Neural crest cell (in vitro differentiated cells): ENCODE results near the gene LGALS7. TPM values are rescaled to one million over a fixed set of nuclear protein-coding genes. Genes with fewer than 3 reads are reported as not detected.
"Not testable (repeated sequence)": the region's sequence is repeated elsewhere in the genome, so short reads cannot be mapped to it uniquely, and the experiment has no call there.

Source experiments
- DNase-seq: peaks from one replicate; pipeline ENCODE4 v3.0.0; 2021; ENCODE audit warnings: low read depth, mixed read lengths, low spot score
- H3K27ac Mint-ChIP-seq: one replicate; pipeline ENCODE4 v1.8.0; 2021; ENCODE audit warnings: mild to moderate bottlenecking, mixed read lengths; ENCODE audit not compliant: unreplicated experiment
- H3K27me3 Mint-ChIP-seq: 2 replicates; pipeline ENCODE4 v1.8.0; 2021; ENCODE audit warnings: low read depth, mild to moderate bottlenecking, mixed read lengths
- H3K36me3 Mint-ChIP-seq: 2 replicates; pipeline ENCODE4 v1.8.0; 2021; ENCODE audit warnings: low read depth, mild to moderate bottlenecking, mixed read lengths
- H3K4me1 Mint-ChIP-seq: 2 replicates; pipeline ENCODE4 v1.8.0; 2021; ENCODE audit warnings: mixed read lengths
- H3K4me3 Mint-ChIP-seq: one replicate; pipeline ENCODE4 v1.8.0; 2021; ENCODE audit warnings: mild to moderate bottlenecking, mixed read lengths
- H3K9me3 Mint-ChIP-seq: 2 replicates; pipeline ENCODE4 v1.8.0; 2021; ENCODE audit warnings: mixed read lengths
- CTCF ChIP-seq: fragments of 200-600 bp; sonication (generic); conservative IDR thresholded peaks from 2 replicates; pipeline ENCODE4 v1.5.0; 2021; ENCODE audit warnings: antibody characterized with exemption, mild to moderate bottlenecking
- total RNA-seq: library from RNA; stranded (reverse); gene quantifications from 2 replicates; pipeline ENCODE4 v1.2.1, GENCODE V29; 2021

The LGALS7 gene
- total RNA-seq, 1 donor from 2014 or later, result not detected

DNA sequence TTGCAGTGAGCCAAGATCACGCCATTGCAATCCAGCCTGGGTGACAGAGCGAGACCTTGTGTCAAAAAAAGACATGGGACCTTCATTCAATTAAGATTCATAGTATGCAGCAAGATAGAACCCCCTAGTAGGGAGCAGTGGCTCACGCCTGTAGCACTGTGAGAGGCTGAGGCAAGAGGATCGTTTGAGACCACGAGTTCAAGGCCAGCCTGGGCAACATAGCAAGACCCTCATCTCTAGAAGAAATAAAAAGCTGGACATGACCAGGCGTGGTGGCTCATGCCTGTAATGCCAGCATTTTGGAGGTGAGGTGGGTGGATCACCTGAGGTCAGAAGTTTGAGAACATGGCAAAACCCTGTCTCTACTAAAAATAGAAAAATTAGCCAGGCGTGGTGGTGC is 7.1 kb upstream of the LGALS7 start:
- no peak for TF ChIP-seq CTCF
- no peak for DNase-seq
- Mint-ChIP-seq H3K36me3 (no peaks in the 10 kb centered on the region), H3K27me3 (peaks cover 23% of the 10 kb centered on the region), H3K27ac (no peak overlapping the region), H3K9me3 (no peaks in the 10 kb centered on the region), H3K4me3 (no peak overlapping the region), H3K4me1 (peaks cover 4% of the 10 kb centered on the region)

GRCh38 chr19:38778733-38779132 is 5.4 kb upstream of the LGALS7 start:
- Mint-ChIP-seq H3K4me1 (peaks cover 4% of the 10 kb centered on the region), H3K36me3 (no peaks in the 10 kb centered on the region), H3K27me3 (peaks cover 23% of the 10 kb centered on the region), H3K4me3 (no peak overlapping the region), H3K9me3 (no peaks in the 10 kb centered on the region), H3K27ac (no peak overlapping the region)
- TF ChIP-seq CTCF, result no peak
- DNase-seq, result no peak

DNA sequence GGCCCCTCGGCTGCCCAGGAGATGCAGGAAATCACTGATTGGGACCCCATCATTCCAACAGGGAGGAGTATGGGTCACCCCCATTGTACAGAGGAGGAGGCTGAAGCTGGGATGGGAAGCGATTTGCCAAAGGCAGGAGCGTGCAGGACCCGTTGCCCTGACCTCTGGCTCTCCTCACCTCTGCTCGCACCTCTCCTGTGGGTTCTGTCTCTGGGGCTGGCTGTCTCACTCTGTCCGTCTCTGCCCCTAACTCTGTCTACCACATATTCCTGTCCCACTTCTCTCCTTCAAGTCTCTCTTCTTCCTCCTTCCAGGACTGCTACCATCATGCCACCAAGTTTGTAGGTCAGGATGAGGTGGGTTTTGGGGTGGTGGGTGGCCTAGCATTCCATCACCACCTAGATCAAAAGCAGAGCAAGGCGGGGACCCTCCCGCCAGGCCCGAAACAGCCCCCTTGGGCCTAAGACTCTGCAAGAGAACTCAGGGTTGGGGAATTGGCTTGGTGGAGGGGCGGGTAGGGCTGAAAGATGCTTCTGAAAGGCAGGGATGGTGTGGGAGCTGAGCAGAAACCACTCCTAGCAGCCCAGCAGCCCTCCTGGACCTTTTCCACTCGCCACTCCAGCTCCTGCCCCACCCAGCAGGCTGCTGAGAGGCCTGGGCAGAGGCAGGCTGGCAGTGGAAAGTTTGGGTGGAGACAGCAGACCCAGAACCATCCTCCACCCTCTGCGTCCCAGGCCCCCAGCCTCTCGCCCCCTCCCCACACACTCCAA is 1.0 kb upstream of the LGALS7 start:
- Mint-ChIP-seq H3K36me3 (no peaks in the 10 kb centered on the region), H3K9me3 (no peaks in the 10 kb centered on the region), H3K27me3 (peaks cover 4% of the 10 kb centered on the region), H3K4me1 (peaks cover 5% of the 10 kb centered on the region), H3K27ac (no peak overlapping the region), H3K4me3 (no peak overlapping the region)
- TF ChIP-seq CTCF, result no peak
- no peak for DNase-seq

DNA sequence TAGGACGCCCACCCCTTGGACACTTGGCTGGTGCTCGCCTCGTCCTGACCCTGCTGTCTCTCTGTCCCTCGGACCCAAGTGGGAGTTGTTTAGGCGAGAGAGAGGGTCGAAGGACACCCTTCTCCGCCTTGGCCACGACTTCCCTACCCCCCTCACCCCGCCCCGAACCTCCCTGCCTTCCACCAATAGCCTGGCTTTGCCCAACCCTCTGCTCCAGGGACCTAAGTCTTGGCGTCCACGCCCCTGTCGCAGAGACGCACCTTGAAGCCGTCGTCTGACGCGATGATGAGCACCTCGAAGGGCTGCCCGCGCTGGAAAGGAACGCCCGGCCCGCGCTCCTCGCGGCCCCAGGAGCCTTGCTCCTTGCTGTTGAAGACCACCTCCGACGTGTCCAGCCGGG is 1.7 kb downstream of the LGALS7 start:
- H3K4me1 Mint-ChIP-seq, H3K36me3 Mint-ChIP-seq, H3K9me3 Mint-ChIP-seq, DNase-seq, H3K4me3 Mint-ChIP-seq, H3K27ac Mint-ChIP-seq, H3K27me3 Mint-ChIP-seq: not testable (repeated sequence)

- not testable (repeated sequence) for H3K4me1 Mint-ChIP-seq, H3K27me3 Mint-ChIP-seq, H3K27ac Mint-ChIP-seq, H3K36me3 Mint-ChIP-seq, DNase-seq, H3K4me3 Mint-ChIP-seq, H3K9me3 Mint-ChIP-seq
Observed at GRCh38 chr19:38770949-38771275, 2.4 kb downstream of the LGALS7 start.

GRCh38 chr19:38770228-38770948 is 2.9 kb downstream of the LGALS7 start:
- not testable (repeated sequence) for H3K27ac Mint-ChIP-seq, H3K27me3 Mint-ChIP-seq, H3K9me3 Mint-ChIP-seq, H3K36me3 Mint-ChIP-seq, H3K4me1 Mint-ChIP-seq, DNase-seq, H3K4me3 Mint-ChIP-seq

DNA sequence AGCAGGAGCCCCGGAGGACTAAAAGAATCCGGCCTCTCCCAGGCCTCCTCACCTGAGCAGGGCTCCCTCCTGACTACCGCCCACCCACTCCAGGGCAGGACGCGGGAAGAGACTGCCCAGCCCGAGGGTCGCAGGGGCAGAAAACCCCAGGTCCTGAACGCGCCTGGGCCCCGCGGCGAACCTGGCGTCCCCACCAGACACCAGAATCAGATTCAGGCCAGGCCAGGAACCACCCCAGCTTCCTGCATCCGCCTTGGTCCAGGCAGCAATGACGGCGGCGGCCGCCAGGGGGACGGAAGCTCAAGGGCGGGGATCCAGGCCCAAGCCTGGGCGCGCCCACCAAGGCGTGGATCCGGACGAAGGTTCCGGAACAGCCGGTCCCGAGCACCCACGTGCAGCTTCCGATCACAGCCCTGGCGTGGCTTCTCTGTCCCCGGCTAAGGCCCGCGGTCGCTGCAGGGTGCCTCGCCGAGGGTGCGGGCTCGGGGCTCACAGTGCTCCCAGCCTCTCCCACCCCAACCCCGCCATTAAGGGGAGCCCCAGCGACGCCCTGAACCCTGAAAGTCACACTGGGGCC is 3.6 kb downstream of the LGALS7 start:
- Mint-ChIP-seq H3K36me3 (no peaks in the 10 kb centered on the region), H3K27me3 (no peaks in the 10 kb centered on the region), H3K27ac (no peak overlapping the region), H3K4me3 (no peak overlapping the region), H3K9me3 (no peaks in the 10 kb centered on the region), H3K4me1 (peaks cover 4% of the 10 kb centered on the region)
- TF ChIP-seq CTCF, result peak; percentile 80
- peak; percentile 81 for DNase-seq
